HG03095 (cell line): ENCODE data around the gene PPP2R2B.

ENCODE experiments used
- ATAC-seq: cut with Tn5 transposase; IDR thresholded peaks from one replicate; pipeline ENCODE4 v1.9.1; 2021; ENCODE audit warnings: moderate library complexity; ENCODE audit not compliant: unreplicated experiment

PPP2R2B gene

GRCh38 chr5:146788898-146789297 lies 89.7 kb downstream of the PPP2R2B start:
- ATAC-seq: no peak

DNA sequence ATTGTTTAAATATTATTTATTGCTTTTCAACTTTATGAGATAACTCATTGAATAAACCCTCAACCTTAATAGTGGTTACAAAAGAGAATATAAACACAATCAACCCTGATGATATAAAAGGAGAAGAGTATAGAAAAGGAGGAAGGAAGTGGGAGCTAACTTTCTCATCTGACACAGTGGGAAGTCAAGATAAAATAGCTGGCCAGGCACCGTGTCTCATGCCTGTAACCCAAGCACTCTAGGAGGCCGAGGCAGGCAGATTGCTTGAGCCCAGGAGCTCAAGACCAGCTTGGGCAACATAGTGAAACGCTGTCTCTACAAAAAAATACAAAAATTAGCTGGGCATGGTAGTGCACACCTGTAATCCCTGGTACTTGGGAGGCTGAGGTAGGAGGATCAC lies 93.5 kb downstream of the PPP2R2B start:
- ATAC-seq: no peak

- ATAC-seq: no peak
These were observed 97.4 kb downstream of the PPP2R2B start for GRCh38 chr5:146781157-146781556.

DNA sequence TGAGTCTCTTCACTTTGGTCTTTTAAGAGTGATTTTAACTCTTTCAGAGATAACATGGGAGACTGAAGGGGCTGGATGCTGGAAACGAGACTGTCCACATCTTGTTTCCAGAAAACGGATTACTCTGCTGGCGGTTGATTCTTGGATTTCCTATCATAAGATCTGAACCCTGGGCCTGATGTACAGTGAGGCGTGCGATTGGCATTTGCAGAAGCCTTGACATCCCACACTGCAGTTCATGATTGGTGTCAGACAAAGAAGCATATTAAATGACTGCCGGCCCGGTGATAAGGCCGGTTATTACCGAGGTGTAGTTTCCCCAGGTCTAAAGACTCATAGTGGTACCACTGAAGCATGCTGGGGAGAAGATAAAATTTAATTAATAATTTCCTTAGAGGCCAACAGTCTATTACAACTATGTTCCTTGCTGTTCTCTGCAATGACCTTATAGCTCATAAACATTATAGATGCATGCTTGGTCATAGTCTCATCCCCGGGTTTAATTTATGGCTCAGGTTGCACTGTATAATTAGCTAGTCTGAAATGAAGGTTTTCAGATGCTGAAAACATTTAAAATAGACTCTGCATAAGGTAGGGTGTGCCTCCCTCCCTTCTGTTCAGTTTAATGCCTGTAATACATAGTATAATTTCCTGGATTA lies 99.2 kb downstream of the PPP2R2B start:
- no peak for ATAC-seq

GRCh38 chr5:146778795-146779194 lies 99.8 kb downstream of the PPP2R2B start:
- no peak for ATAC-seq

DNA sequence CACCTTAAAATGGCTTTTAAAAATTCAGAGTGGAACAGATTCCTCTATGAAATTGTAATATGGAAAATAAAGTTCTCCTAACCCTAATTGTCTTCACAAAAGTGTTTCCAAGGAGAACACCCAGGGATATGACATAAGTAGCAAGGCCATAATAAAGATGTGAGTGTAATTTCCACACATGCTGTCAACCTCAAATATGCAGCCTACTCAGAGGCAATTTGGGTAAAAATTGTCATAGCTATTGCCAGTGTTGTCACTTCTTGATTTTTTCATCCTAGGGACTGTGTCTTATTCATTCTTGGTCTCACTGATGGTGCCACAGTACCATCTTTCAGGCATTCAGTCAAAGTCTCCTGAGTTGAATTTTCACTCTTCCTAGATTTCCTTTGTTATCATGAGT lies 100.3 kb downstream of the PPP2R2B start:
- no peak for ATAC-seq

DNA sequence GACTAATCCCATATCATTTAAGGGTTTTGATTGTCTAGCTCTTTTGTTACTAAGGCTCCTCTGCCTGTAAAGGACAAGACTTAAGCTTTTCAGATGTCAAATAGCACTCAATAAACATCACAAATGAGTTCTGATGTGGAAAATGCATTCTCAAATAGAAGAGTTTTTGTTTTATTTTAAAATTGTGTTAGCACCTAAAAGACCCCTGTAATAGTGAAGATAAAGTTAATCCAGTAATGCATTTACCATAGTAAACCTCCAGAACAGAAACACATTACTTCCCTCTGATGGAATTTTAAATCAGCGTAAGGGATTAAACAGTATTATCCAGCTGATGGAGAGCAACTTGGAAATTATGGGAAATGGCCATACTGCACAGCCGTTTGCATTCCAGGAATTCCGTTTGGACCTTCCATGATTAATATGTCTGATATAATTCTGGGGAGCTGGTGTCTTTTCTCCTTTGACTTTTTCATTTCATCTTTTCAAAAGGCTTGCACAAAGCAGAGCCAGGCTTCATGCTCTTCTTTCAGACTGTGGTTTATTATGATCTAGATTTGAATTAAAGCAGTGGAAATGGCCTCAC lies 105.6 kb downstream of the PPP2R2B start:
- ATAC-seq: no peak

- ATAC-seq: no peak
These were observed 107.6 kb downstream of the PPP2R2B start for GRCh38 chr5:146770980-146771379.

- no peak for ATAC-seq
These were observed 108.0 kb downstream of the PPP2R2B start for GRCh38 chr5:146770546-146770945.

DNA sequence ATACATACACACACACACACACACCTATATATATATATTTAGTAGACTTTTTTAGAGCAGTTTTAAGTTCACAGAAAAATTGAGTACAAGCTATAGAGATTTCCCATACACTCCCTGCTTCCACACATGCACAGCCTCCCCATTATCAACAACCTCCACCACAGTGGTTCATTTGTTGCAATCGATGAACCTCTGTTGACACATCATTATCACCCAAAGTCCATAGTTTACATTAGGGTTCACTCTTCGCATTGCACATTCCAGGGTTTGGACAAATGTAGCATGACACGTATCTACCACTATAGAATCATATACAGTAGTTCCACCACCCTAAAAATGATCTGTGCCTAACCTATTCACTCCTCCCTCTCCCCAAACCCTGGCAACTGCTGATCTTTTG lies 111.0 kb downstream of the PPP2R2B start:
- no peak for ATAC-seq

- ATAC-seq: no peak
These were observed 112.5 kb downstream of the PPP2R2B start for GRCh38 chr5:146766013-146766412.

DNA sequence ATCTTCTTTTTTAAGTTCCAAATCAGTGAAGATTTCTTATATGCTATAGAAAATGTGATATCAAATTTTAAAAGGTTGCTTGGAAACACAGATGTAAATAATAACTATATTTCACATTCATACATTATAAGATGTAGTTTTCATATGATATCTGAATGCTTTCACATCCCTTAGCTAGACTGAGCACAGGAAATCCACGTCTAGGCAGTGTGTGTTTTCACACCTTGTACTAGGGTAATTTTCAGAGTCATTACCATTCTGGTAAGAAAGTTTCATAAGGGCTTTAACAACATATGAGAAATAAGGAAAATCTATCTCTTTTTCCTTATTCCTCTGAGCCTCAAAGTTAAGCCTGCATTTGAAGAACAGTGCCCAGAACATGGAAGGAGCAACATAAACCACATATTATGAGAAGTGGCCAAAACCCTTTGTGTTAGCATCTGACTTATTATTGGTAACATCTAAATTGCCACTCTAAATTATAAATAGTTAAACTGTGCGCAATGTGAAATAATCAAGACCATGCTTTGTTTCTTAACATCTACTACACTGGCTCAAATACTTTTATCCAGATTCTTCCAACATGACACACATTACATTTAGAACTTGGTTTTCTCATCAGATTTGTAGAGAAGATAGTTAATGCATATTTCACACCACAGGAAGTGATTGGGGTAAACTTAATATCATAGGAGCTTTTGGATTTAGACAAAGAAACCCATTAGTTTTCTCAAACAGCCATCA lies 113.3 kb downstream of the PPP2R2B start:
- no peak for ATAC-seq

DNA sequence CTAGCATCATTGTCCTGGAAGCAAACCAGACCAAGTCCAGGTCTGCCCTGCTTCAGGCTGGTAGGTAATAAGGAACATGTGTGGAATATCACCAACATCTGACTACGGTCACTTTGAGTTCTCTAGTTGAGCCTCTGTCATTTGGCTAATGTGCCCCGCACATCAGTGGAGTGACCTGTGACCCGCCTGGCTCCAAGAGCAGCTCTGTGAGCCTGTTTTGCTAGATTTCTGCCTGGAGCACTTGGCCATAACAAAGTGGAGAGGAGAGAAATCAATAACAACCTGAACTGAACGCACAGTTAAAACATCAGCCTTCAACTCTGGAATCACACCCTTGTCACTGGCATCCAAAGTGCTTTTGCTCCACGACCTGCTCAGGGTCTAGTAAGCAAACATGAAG lies 115.7 kb downstream of the PPP2R2B start:
- ATAC-seq: no peak

GRCh38 chr5:146761811-146762210 lies 116.7 kb downstream of the PPP2R2B start:
- no peak for ATAC-seq

- ATAC-seq: no peak
These were observed 119.6 kb downstream of the PPP2R2B start for GRCh38 chr5:146758938-146759337.

DNA sequence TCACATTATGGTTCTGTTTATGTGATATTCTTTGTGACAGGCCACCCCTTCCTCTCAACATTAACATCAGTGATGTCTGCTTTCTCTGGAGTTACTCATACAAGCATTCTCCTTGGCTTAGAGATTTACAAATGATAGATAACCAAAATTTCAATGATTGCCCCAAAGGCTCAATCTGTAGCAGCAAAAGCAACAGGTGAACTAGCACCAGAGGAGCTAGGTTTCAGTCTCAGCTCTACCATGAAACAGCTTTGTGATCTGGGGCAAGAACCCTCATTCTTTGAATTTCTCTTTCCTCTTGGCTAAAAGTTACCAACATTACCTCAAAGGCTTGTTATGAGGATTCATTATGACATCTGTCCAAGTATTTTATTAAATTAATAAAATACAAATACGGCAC lies 120.5 kb downstream of the PPP2R2B start:
- no peak for ATAC-seq

- no peak for ATAC-seq
These were observed 122.0 kb downstream of the PPP2R2B start for GRCh38 chr5:146756546-146756945.

DNA sequence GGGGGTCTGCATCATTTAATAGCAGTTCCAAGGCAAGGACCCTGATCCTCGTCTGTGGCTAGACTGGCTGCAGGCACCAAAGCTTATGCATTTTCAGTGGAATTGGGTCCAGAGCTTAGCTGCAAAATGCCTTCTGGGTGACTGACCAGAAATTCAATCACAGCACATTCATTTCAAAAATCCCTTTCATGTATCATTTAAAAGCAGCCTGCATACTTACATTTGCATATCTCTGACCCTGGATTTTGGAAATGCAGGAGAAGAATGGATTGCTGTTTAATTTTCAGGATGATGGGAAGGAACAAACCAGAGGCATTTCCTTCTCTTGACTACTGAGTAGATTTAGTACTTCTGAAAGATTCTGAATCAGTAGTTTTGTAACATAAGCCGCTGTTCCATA lies 122.8 kb downstream of the PPP2R2B start:
- no peak for ATAC-seq

GRCh38 chr5:146754621-146755020 lies 123.9 kb downstream of the PPP2R2B start:
- ATAC-seq: no peak

- no peak for ATAC-seq
These were observed 124.9 kb downstream of the PPP2R2B start for GRCh38 chr5:146753641-146754040.

DNA sequence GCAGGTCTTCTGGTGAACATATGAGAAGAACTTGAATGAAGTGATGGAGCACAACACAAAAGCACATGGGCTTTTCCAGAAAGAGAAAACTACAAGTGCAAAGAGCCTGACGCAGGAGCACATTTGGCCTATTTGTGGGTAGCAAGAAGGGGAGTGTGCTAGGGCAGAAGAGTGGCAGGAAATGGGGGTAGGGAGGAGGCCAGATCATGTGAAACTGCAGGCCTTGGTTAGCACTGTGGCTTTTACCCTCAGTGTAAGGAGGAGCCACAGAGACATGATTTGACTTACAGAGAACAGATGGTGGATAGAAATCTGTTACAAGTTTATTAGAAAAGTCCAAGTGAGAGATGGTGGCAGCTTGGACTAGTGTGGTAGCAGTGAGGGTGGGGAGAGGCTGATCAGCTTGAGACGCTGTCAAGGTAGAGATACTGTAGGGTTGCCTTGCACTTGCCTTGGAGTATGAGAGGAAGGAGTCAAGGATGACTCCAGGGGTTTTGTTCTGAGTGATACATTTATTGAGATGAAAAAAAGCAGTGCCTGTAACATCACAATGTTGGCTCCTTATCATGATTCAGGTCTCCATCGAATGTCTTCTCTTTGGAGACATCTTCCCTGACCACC lies 126.7 kb downstream of the PPP2R2B start:
- peak; percentile 99 for ATAC-seq

- no peak for ATAC-seq
These were observed 127.5 kb downstream of the PPP2R2B start for GRCh38 chr5:146751054-146751453.
